H9 (cell line): ENCODE measurements around the gene ATF2. TPM values are rescaled to one million over a fixed set of nuclear protein-coding genes. Genes with fewer than 3 reads are reported as not detected.

Experiments used
- DNase-seq: peaks from one replicate; pipeline ENCODE4 v3.0.0-alpha.2; 2017
- H2AFZ ChIP-seq: one replicate; pipeline ENCODE4 v1.6.1; 2013; ENCODE audit warnings: mild to moderate bottlenecking, low read length, control low read depth, moderate library complexity
- H2AK5ac ChIP-seq: 2 replicates; pipeline ENCODE4 v1.6.1; 2013; ENCODE audit warnings: low read length, control low read depth, mixed read lengths; ENCODE audit not compliant: insufficient read length
- H2BK120ac ChIP-seq: one replicate; pipeline ENCODE4 v1.6.1; 2013; ENCODE audit warnings: low read depth, mild to moderate bottlenecking, low read length, control low read depth, inconsistent platforms; ENCODE audit not compliant: poor library complexity, severe bottlenecking
- H2BK12ac ChIP-seq: 2 replicates; pipeline ENCODE4 v1.6.1; 2013; ENCODE audit warnings: low read length, control low read depth, mixed read lengths, low read depth; ENCODE audit not compliant: insufficient read length
- H2BK15ac ChIP-seq: 2 replicates; pipeline ENCODE4 v1.6.1; 2013; ENCODE audit warnings: low read depth, low read length, control low read depth
- H2BK20ac ChIP-seq: one replicate; pipeline ENCODE4 v1.6.1; 2013; ENCODE audit warnings: low read depth, mild to moderate bottlenecking, low read length, control low read depth, inconsistent platforms; ENCODE audit not compliant: poor library complexity, severe bottlenecking
- H2BK5ac ChIP-seq: 2 replicates; pipeline ENCODE4 v1.6.1; 2013; ENCODE audit warnings: low read length, control low read depth, mixed read lengths; ENCODE audit not compliant: insufficient read length
- H3K14ac ChIP-seq: 2 replicates; pipeline ENCODE4 v1.6.1; 2013; ENCODE audit warnings: low read length, control low read depth; ENCODE audit not compliant: insufficient read depth
- H3K18ac ChIP-seq: 2 replicates; pipeline ENCODE4 v1.6.1; 2013; ENCODE audit warnings: low read depth, mild to moderate bottlenecking, mixed read lengths, low read length, control low read depth; ENCODE audit not compliant: insufficient read length
- H3K23ac ChIP-seq: 2 replicates; pipeline ENCODE4 v1.6.1; 2013; ENCODE audit warnings: low read length, control low read depth, mixed read lengths, low read depth; ENCODE audit not compliant: insufficient read length
- H3K23me2 ChIP-seq: 2 replicates; pipeline ENCODE4 v1.6.1; 2013; ENCODE audit warnings: low read depth, mild to moderate bottlenecking, mixed read lengths, low read length, control low read depth; ENCODE audit not compliant: insufficient read length, poor library complexity, severe bottlenecking
- H3K27ac ChIP-seq: 2 replicates; pipeline ENCODE4 v1.5.1; 2013; ENCODE audit warnings: low read length, control low read depth, mixed read lengths, low read depth; ENCODE audit not compliant: insufficient read length
- H3K27me3 ChIP-seq: 2 replicates; pipeline ENCODE4 v1.6.1; 2013; ENCODE audit warnings: low read length, control low read depth, inconsistent platforms; ENCODE audit not compliant: insufficient read depth
- H3K4ac ChIP-seq: 2 replicates; pipeline ENCODE4 v1.6.1; 2013; ENCODE audit warnings: low read depth, mild to moderate bottlenecking, control low read depth, inconsistent platforms, low read length, moderate library complexity
- H3K4me1 ChIP-seq: 2 replicates; pipeline ENCODE4 v1.6.1; 2013; ENCODE audit warnings: low read length, control low read depth, inconsistent platforms; ENCODE audit not compliant: insufficient read depth
- H3K4me2 ChIP-seq: 2 replicates; pipeline ENCODE4 v1.6.1; 2013; ENCODE audit warnings: low read length, control low read depth, mixed read lengths; ENCODE audit not compliant: insufficient read length, insufficient read depth
- H3K56ac ChIP-seq: 2 replicates; pipeline ENCODE4 v1.6.1; 2013; ENCODE audit warnings: low read depth, mild to moderate bottlenecking, mixed read lengths, low read length, control low read depth; ENCODE audit not compliant: insufficient read length
- H3K79me1 ChIP-seq: 2 replicates; pipeline ENCODE4 v1.6.1; 2013; ENCODE audit warnings: low read depth, mild to moderate bottlenecking, moderate library complexity, low read length, control low read depth, inconsistent platforms; ENCODE audit not compliant: insufficient read depth, poor library complexity, severe bottlenecking
- H3K79me2 ChIP-seq: 2 replicates; pipeline ENCODE4 v1.6.1; 2013; ENCODE audit warnings: low read length, control low read depth, inconsistent platforms; ENCODE audit not compliant: insufficient read depth
- H3K9ac ChIP-seq: 2 replicates; pipeline ENCODE4 v1.6.1; 2013; ENCODE audit warnings: low read length, control low read depth, mixed read lengths; ENCODE audit not compliant: insufficient read length; ENCODE audit errors: extremely low read depth
- H3K9me3 ChIP-seq: one replicate; pipeline ENCODE4 v1.6.1; 2013; ENCODE audit warnings: low read depth, low read length, inconsistent platforms; ENCODE audit not compliant: control insufficient read depth
- H3T11ph ChIP-seq: one replicate; pipeline ENCODE4 v1.6.1; 2013; ENCODE audit warnings: mild to moderate bottlenecking, low read length, control low read depth, inconsistent platforms
- H4K20me1 ChIP-seq: one replicate; pipeline ENCODE4 v1.6.1; 2013; ENCODE audit not compliant: control insufficient read depth, insufficient read length, insufficient read depth
- H4K5ac ChIP-seq: 2 replicates; pipeline ENCODE4 v1.6.1; 2013; ENCODE audit warnings: low read depth, mild to moderate bottlenecking, mixed read lengths, low read length, control low read depth; ENCODE audit not compliant: insufficient read length
- H4K8ac ChIP-seq: replicated peaks from 2 replicates; pipeline ENCODE4 v1.6.1; 2013; ENCODE audit warnings: low read length, control low read depth, mixed read lengths, low read depth; ENCODE audit not compliant: insufficient read length
- H4K91ac ChIP-seq: 2 replicates; pipeline ENCODE4 v1.6.1; 2013; ENCODE audit warnings: low read depth, mild to moderate bottlenecking, moderate library complexity, mixed read lengths, low read length, control low read depth; ENCODE audit not compliant: insufficient read length
- H3K27ac Mint-ChIP-seq, 3 experiments: 2 replicates in 2 of 3; 3 replicates in 1 of 3; pipeline ENCODE4 v1.8.0; 2020 to 2021; ENCODE audit warnings: mixed read lengths in 3 of 3, mild to moderate bottlenecking in 1 of 3, moderate library complexity in 1 of 3
- H3K27me3 Mint-ChIP-seq: 2 replicates; pipeline ENCODE4 v1.8.0; 2021; ENCODE audit warnings: low read depth, mild to moderate bottlenecking, moderate library complexity, mixed read lengths
- H3K36me3 Mint-ChIP-seq, 3 experiments: 2 replicates in 2 of 3; 3 replicates in 1 of 3; pipeline ENCODE4 v1.8.0; 2020 to 2021; ENCODE audit warnings: low read depth in 3 of 3, mixed read lengths in 3 of 3; ENCODE audit not compliant: insufficient read depth in 1 of 3
- H3K4me1 Mint-ChIP-seq, 2 experiments: 2 replicates each; pipeline ENCODE4 v1.8.0; 2020; ENCODE audit warnings: mixed read lengths in 2 of 2
- H3K4me3 Mint-ChIP-seq, 2 experiments: 2 replicates in 1 of 2; 3 replicates in 1 of 2; pipeline ENCODE4 v1.8.0; 2020 to 2021; ENCODE audit warnings: mild to moderate bottlenecking in 2 of 2, mixed read lengths in 2 of 2, moderate library complexity in 1 of 2
- H3K9me3 Mint-ChIP-seq, 2 experiments: 2 replicates in 1 of 2; 3 replicates in 1 of 2; pipeline ENCODE4 v1.8.0; 2020; ENCODE audit warnings: mild to moderate bottlenecking in 2 of 2, mixed read lengths in 2 of 2, moderate library complexity in 1 of 2
- WGBS: extraction: QIAGEN DNeasy Blood & Tissue Kit; methylation state at CpG from one replicate; pipeline ENCODE4 v1.1.7; 2013; ENCODE audit warnings: missing lambda C conversion rate, low lambda C conversion rate, mixed read lengths; ENCODE audit not compliant: insufficient read length; ENCODE audit errors: extremely low coverage; 5-methylcytosine and 5-hydroxymethylcytosine counted together
- total RNA-seq: library from RNA; stranded (reverse); gene quantifications from 2 replicates; pipeline ENCODE4 v1.2.1, GENCODE V29; 2021
- TF ChIP-seq, protein P1 (sequence below): fragments of 200-600 bp; sonication (generic); conservative IDR thresholded peaks from 3 replicates; pipeline ENCODE4 v1.8.0; 2021; ENCODE audit warnings: antibody characterized with exemption, mild to moderate bottlenecking

The ATF2 gene
- total RNA-seq, 1 experiment from 2014 or later = 40.9 TPM

DNA sequence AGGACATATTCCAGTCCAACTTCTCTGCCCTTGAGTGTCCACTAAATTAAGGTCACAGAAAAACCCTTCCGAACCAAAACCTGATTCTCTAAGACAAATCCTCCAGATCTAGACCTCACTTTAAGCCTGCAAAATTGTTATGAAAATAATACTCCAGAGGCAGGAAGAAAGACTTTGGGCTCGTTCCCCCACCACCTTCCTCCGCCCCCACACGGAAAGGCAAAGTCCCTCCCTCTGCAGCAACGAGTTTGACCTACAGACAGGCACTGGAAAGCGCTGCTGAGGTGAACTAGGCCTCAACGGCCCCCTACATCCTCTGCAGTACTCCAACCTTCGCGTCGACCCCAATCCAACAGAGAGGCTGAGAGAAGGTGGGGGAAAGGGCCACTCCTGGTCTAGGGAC, 12.7 kb upstream of the ATF2 start:
- Histone ChIP-seq H3K14ac (no peak overlapping the region; the same call in 1 of the 2 replicates), H3K23me2 (no peaks in the 10 kb centered on the region), H4K8ac (no peak overlapping the region), H3K9ac (peak overlapping the region; percentile 96), H2BK20ac (no peak overlapping the region), H3K4me1 (no peaks in the 10 kb centered on the region), H2BK120ac (no peak overlapping the region), H3K56ac (no peak overlapping the region), H2BK12ac (no peak overlapping the region), H3K4ac (no peak overlapping the region), H3K27ac (no peak overlapping the region), H4K91ac (no peak overlapping the region), H3K79me1 (no peaks in the 10 kb centered on the region), H3K4me2 (peak overlapping the region; percentile 88), H2AK5ac (no peak overlapping the region), H3T11ph (no peak overlapping the region), H2BK5ac (no peak overlapping the region), H3K18ac (no peak overlapping the region), H3K79me2 (peaks cover 7% of the 10 kb centered on the region; the same call in 1 of the 2 replicates), H3K9me3 (no peaks in the 10 kb centered on the region), H4K5ac (no peak overlapping the region), H2AFZ (no peak overlapping the region), H4K20me1 (no peaks in the 10 kb centered on the region), H3K27me3 (no peaks in the 10 kb centered on the region), H3K23ac (no peak overlapping the region), H2BK15ac (no peak overlapping the region)
- DNase-seq = peak; percentile 36
- H3K9me3 Mint-ChIP-seq = no peaks in the 10 kb centered on the region
- TF ChIP-seq, protein P1, sequence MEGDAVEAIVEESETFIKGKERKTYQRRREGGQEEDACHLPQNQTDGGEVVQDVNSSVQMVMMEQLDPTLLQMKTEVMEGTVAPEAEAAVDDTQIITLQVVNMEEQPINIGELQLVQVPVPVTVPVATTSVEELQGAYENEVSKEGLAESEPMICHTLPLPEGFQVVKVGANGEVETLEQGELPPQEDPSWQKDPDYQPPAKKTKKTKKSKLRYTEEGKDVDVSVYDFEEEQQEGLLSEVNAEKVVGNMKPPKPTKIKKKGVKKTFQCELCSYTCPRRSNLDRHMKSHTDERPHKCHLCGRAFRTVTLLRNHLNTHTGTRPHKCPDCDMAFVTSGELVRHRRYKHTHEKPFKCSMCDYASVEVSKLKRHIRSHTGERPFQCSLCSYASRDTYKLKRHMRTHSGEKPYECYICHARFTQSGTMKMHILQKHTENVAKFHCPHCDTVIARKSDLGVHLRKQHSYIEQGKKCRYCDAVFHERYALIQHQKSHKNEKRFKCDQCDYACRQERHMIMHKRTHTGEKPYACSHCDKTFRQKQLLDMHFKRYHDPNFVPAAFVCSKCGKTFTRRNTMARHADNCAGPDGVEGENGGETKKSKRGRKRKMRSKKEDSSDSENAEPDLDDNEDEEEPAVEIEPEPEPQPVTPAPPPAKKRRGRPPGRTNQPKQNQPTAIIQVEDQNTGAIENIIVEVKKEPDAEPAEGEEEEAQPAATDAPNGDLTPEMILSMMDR = no peak
- H3K4me1 Mint-ChIP-seq = peaks cover 10 to 14% of the 10 kb centered on the region in 2 experiments
- H3K27ac Mint-ChIP-seq = peak overlapping the region; percentile 78 to 96 (median 92)
- no CpG with 5 or more reads among the region's 10 CpGs for WGBS
- peak overlapping the region; percentile 91 to 96 for H3K4me3 Mint-ChIP-seq
- no peaks in the 10 kb centered on the region for H3K27me3 Mint-ChIP-seq
- H3K36me3 Mint-ChIP-seq = peaks cover 25 to 41% (median 37%) of the 10 kb centered on the region in 3 experiments
